Mesenchymal stem cell (in vitro differentiated cells and primary cell): Measurements from ENCODE around the gene PKMYT1.

Source experiments
- DNase-seq: peaks from one replicate; pipeline ENCODE4 v3.0.0-alpha.2; 2013
- H2AFZ ChIP-seq: one replicate; pipeline ENCODE4 v1.6.1; 2013; ENCODE audit warnings: low read depth, mild to moderate bottlenecking, control low read depth, inconsistent platforms, low read length, moderate library complexity
- H2AK5ac ChIP-seq: 2 replicates; pipeline ENCODE4 v1.6.1; 2013; ENCODE audit warnings: low read length, moderate library complexity, mild to moderate bottlenecking, inconsistent platforms; ENCODE audit not compliant: severe bottlenecking
- H2BK120ac ChIP-seq: one replicate; pipeline ENCODE4 v1.6.1; 2013; ENCODE audit warnings: low read depth, mild to moderate bottlenecking, inconsistent platforms, low read length, moderate library complexity
- H2BK12ac ChIP-seq, 2 experiments: one replicate each; pipeline ENCODE4 v1.6.1; 2013; ENCODE audit warnings: inconsistent platforms in 2 of 2, low read length in 2 of 2, mild to moderate bottlenecking in 2 of 2, moderate library complexity in 2 of 2, control low read depth in 1 of 2
- H2BK15ac ChIP-seq: one replicate; pipeline ENCODE4 v1.6.1; 2013; ENCODE audit warnings: mild to moderate bottlenecking, low read depth, inconsistent platforms; ENCODE audit not compliant: poor library complexity, severe bottlenecking
- H2BK5ac ChIP-seq: 2 replicates; pipeline ENCODE4 v1.6.1; 2013; ENCODE audit warnings: low read depth, mild to moderate bottlenecking, low read length, control low read depth, inconsistent platforms; ENCODE audit not compliant: poor library complexity, severe bottlenecking
- H3K14ac ChIP-seq, 2 experiments: one replicate each; pipeline ENCODE4 v1.6.1; 2013; ENCODE audit warnings: inconsistent platforms in 2 of 2, low read length in 2 of 2, control low read depth in 1 of 2, mild to moderate bottlenecking in 1 of 2, moderate library complexity in 1 of 2
- H3K18ac ChIP-seq, 2 experiments: one replicate each; pipeline ENCODE4 v1.6.1; 2013; ENCODE audit warnings: inconsistent platforms in 2 of 2, low read length in 2 of 2, control low read depth in 1 of 2, low read depth in 1 of 2, mild to moderate bottlenecking in 1 of 2
- H3K23ac ChIP-seq, 2 experiments: one replicate each; pipeline ENCODE4 v1.6.1; 2013; ENCODE audit warnings: inconsistent platforms in 2 of 2, low read length in 2 of 2, mild to moderate bottlenecking in 2 of 2, moderate library complexity in 2 of 2, control low read depth in 1 of 2
- H3K27ac ChIP-seq: 2 replicates; pipeline ENCODE4 v1.5.1; 2013; ENCODE audit warnings: mild to moderate bottlenecking, moderate library complexity, low read length, control low read depth, inconsistent platforms; ENCODE audit not compliant: poor library complexity, severe bottlenecking
- H3K27me3 ChIP-seq, 2 experiments: 2 replicates each; pipeline versions ENCODE4 v1.6.1 to v1.7.0; 2013; ENCODE audit warnings: low read length in 2 of 2, mild to moderate bottlenecking in 2 of 2, moderate library complexity in 2 of 2, control low read depth in 1 of 2, inconsistent platforms in 1 of 2; ENCODE audit not compliant: control insufficient read depth in 1 of 2, insufficient read depth in 1 of 2
- H3K36me3 ChIP-seq, 2 experiments: 2 replicates each; pipeline versions ENCODE4 v1.6.1 to v1.7.0; 2013; ENCODE audit warnings: low read length in 2 of 2, control low read depth in 1 of 2, inconsistent platforms in 1 of 2, low read depth in 1 of 2, mild to moderate bottlenecking in 1 of 2; ENCODE audit not compliant: insufficient read depth in 2 of 2, control insufficient read depth in 1 of 2
- H3K4ac ChIP-seq, 2 experiments: one replicate each; pipeline ENCODE4 v1.6.1; 2013; ENCODE audit warnings: inconsistent platforms in 2 of 2, low read length in 2 of 2, mild to moderate bottlenecking in 2 of 2, moderate library complexity in 2 of 2, control low read depth in 1 of 2, low read depth in 1 of 2
- H3K4me1 ChIP-seq: 2 replicates; pipeline ENCODE4 v1.6.1; 2013; ENCODE audit warnings: low read depth, low read length, control low read depth; ENCODE audit not compliant: control insufficient read depth, insufficient read depth
- H3K4me2 ChIP-seq: 2 replicates; pipeline ENCODE4 v1.6.1; 2013; ENCODE audit warnings: low read length, mild to moderate bottlenecking, inconsistent platforms; ENCODE audit not compliant: poor library complexity, severe bottlenecking
- H3K4me3 ChIP-seq, 2 experiments: 2 replicates each; pipeline versions ENCODE4 v1.5.1 to v1.7.0; 2013; ENCODE audit warnings: low read length in 2 of 2, mild to moderate bottlenecking in 2 of 2, control low read depth in 1 of 2, low read depth in 1 of 2; ENCODE audit not compliant: insufficient read depth in 1 of 2
- H3K79me1 ChIP-seq: replicated peaks from 2 replicates; pipeline ENCODE4 v1.6.1; 2013; ENCODE audit warnings: mild to moderate bottlenecking, control low read depth, low read length, inconsistent platforms; ENCODE audit not compliant: poor library complexity, severe bottlenecking
- H3K9ac ChIP-seq: 2 replicates; pipeline ENCODE4 v1.7.0; 2013; ENCODE audit warnings: mild to moderate bottlenecking, low read length, moderate library complexity
- H3K9me3 ChIP-seq: 2 replicates; pipeline ENCODE4 v1.7.0; 2013; ENCODE audit warnings: mild to moderate bottlenecking, low read length; ENCODE audit not compliant: control insufficient read depth
- H4K8ac ChIP-seq: one replicate; pipeline ENCODE4 v1.6.1; 2013; ENCODE audit warnings: inconsistent platforms, mild to moderate bottlenecking, low read length, moderate library complexity
- H4K91ac ChIP-seq: one replicate; pipeline ENCODE4 v1.6.1; 2013; ENCODE audit warnings: mild to moderate bottlenecking, low read length, inconsistent platforms
- WGBS: methylation state at CpG from one replicate; pipeline ENCODE4 v1.1.7; 2013; ENCODE audit warnings: mixed read lengths; 5-methylcytosine and 5-hydroxymethylcytosine counted together

The PKMYT1 gene

DNA sequence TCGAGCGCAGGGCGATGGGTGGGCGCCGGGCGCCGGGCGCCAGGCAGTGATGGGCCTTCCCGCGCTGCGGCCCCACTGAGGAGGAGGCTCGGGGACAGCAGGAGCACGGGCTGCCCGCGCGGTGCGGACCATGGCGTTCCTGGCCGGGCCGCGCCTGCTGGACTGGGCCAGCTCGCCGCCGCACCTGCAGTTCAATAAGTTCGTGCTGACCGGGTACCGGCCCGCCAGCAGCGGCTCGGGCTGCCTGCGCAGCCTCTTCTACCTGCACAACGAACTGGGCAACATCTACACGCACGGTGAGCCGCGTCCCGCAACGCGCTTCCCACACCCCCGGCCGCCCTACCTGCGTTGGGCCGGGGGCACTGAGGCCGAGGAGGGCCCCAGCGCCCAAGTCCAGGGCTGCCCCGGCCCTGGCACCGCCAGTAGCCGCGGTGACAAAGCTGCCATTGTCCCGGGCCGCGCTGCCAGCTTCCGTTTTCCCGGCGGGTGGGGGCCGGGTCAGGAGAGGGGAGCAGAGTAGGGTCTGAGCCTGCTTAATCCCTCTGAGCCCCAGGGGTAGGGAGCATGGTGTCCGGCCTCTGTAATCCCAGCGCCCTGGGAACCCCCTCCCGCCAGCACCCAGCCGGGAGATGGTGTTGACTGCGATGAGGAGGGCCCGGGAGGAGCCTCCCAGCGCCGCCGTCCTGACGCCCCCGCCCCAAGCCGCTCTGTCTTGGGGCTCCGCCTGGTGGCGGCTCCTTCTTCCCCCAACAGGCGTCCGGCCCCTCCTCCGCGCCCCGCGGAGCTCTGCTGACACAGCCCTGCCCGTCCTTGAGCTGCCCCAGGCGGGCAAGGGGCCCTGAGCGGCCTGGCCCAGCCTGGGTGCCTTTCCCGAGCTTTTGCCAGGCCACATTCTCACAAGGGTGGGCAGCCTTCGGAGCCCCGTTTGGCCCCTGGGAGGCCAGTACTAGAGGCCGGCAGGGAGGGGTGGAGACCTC, 10.4 kb downstream of the PKMYT1 start:
- peaks cover 44% of the 10 kb centered on the region for H3K4me1 ChIP-seq
- H3K4ac ChIP-seq: peak overlapping the region; percentile 42 to 56
- no peaks in the 10 kb centered on the region for H3K9me3 ChIP-seq
- H2BK120ac ChIP-seq: peak overlapping the region; percentile 44
- peak overlapping the region; percentile 45 for H2BK5ac ChIP-seq
- no peak overlapping the region for H2BK12ac ChIP-seq
- peaks cover 0 to 32% of the 10 kb centered on the region in 2 experiments for H3K36me3 ChIP-seq
- peak overlapping the region in 1 of 2 experiments; percentile 95 for H3K14ac ChIP-seq
- DNase-seq: peak; percentile 74
- peaks cover 24 to 36% of the 10 kb centered on the region in 2 experiments for H3K27me3 ChIP-seq
- H3K27ac ChIP-seq: no peak overlapping the region
- 2% methylated on average over 56 of the region's 83 CpGs for WGBS
- peak overlapping the region; percentile 19 for H2BK15ac ChIP-seq
- no peak overlapping the region for H4K91ac ChIP-seq
- H3K9ac ChIP-seq: peak overlapping the region; percentile 48
- no peak overlapping the region for H4K8ac ChIP-seq
- peak overlapping the region; percentile 92 for H2AFZ ChIP-seq
- H2AK5ac ChIP-seq: no peak overlapping the region
- H3K4me3 ChIP-seq: peak overlapping the region; percentile 80 to 83
- H3K18ac ChIP-seq: peak overlapping the region in 1 of 2 experiments; percentile 85
- peak overlapping the region; percentile 100 for H3K4me2 ChIP-seq
- H3K23ac ChIP-seq: peak overlapping the region in 1 of 2 experiments; percentile 99
- H3K79me1 ChIP-seq: peaks cover 11% of the 10 kb centered on the region

GRCh38 chr16:2968738-2969544, 11.3 kb downstream of the PKMYT1 start, which contains the start of gene PAQR4:
Gene PAQR4 (plus strand): TSS chr16:2969348. CDS start chr16:2969675, 327 bp downstream.
- DNase-seq: peak; percentile 88
- peak within 1 kb of the TSS; percentile 15 for H2BK15ac ChIP-seq
- peak within 1 kb of the TSS in 1 of 2 experiments; percentile 85 for H3K18ac ChIP-seq
- peak within 1 kb of the TSS in 1 of 2 experiments; percentile 95 for H3K14ac ChIP-seq
- H3K4me2 ChIP-seq: peak within 1 kb of the TSS; percentile 100
- peaks cover 30 to 45% of the 10 kb centered on the region in 2 experiments for H3K27me3 ChIP-seq
- H3K27ac ChIP-seq: no peak within 1 kb of the TSS
- H4K91ac ChIP-seq: no peak within 1 kb of the TSS
- H3K4ac ChIP-seq: peak within 1 kb of the TSS; percentile 42 to 56
- H3K4me3 ChIP-seq: peak within 1 kb of the TSS; percentile 80 to 83
- H2AK5ac ChIP-seq: no peak within 1 kb of the TSS
- H3K23ac ChIP-seq: peak within 1 kb of the TSS in 1 of 2 experiments; percentile 99
- H4K8ac ChIP-seq: no peak within 1 kb of the TSS
- peak within 1 kb of the TSS; percentile 92 for H2AFZ ChIP-seq
- no peaks in the 10 kb centered on the region for H3K9me3 ChIP-seq
- H2BK120ac ChIP-seq: peak within 1 kb of the TSS; percentile 44
- no peak within 1 kb of the TSS for H2BK5ac ChIP-seq
- H3K9ac ChIP-seq: peak within 1 kb of the TSS; percentile 48
- WGBS: 2% methylated on average over 94 of the region's 98 CpGs
- peaks cover 51% of the 10 kb centered on the region for H3K4me1 ChIP-seq
- peaks cover 0 to 23% of the 10 kb centered on the region in 2 experiments for H3K36me3 ChIP-seq
- no peak within 1 kb of the TSS for H2BK12ac ChIP-seq
- H3K79me1 ChIP-seq: peaks cover 11% of the 10 kb centered on the region

DNA sequence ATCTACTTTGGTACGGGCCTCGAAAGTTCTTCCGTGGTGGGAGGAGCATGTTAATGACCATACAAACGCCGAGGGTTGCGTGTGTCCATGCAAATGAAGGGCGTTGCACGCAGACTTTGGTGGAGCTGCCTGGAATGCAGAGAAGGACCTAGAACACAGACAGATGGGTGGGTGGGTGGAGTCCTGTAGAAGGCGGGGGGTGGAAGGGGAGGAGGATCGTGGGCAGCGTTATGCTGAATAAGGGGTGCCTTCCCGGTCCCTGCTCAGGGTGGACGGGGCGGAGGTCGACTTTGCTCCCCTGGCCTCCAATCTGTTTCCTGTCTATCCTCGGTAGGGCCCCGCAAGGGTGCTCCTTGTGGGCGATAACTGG, 11.9 kb downstream of the PKMYT1 start:
- H4K91ac ChIP-seq: no peak overlapping the region
- H2BK15ac ChIP-seq: no peak overlapping the region
- H3K4me3 ChIP-seq: peak overlapping the region in 1 of 2 experiments; percentile 80
- no peak overlapping the region for H3K23ac ChIP-seq
- no peak overlapping the region for H4K8ac ChIP-seq
- H2BK12ac ChIP-seq: no peak overlapping the region
- peak overlapping the region; percentile 100 for H3K4me2 ChIP-seq
- H3K9ac ChIP-seq: no peak overlapping the region
- H2BK120ac ChIP-seq: no peak overlapping the region
- peaks cover 36 to 50% of the 10 kb centered on the region in 2 experiments for H3K27me3 ChIP-seq
- no peaks in the 10 kb centered on the region for H3K9me3 ChIP-seq
- H3K79me1 ChIP-seq: peaks cover 11% of the 10 kb centered on the region
- H2BK5ac ChIP-seq: no peak overlapping the region
- H2AFZ ChIP-seq: no peak overlapping the region
- no peak overlapping the region for H3K18ac ChIP-seq
- no peak overlapping the region for H3K14ac ChIP-seq
- no peak overlapping the region for H3K27ac ChIP-seq
- no peak overlapping the region for H3K4ac ChIP-seq
- H3K36me3 ChIP-seq: peaks cover 0 to 19% of the 10 kb centered on the region in 2 experiments
- 51% methylated on average over 18 of the region's 18 CpGs for WGBS
- peaks cover 57% of the 10 kb centered on the region for H3K4me1 ChIP-seq
- DNase-seq: no peak
- H2AK5ac ChIP-seq: no peak overlapping the region
